Lung (tissue), 12 donors: ENCODE data around the gene CAST. TPM values are rescaled to one million over a fixed set of nuclear protein-coding genes. Genes with fewer than 3 reads are reported as not detected.

Source experiments
- ATAC-seq: fragments of 200-7000 bp; cut with Tn5 transposase; one replicate; pipeline ENCODE4 v1.9.1; 2020; ENCODE audit warnings: moderate number of reproducible peaks; ENCODE audit not compliant: insufficient read depth, low FRiP score
- DNase-seq, 3 donors: peaks; one replicate each; pipeline ENCODE4 v3.0.0-alpha.2; 2013 to 2017
- H3K27ac ChIP-seq, 2 donors: one replicate each; pipeline ENCODE4 v1.5.1; 2013; ENCODE audit warnings: mild to moderate bottlenecking in 2 of 2, moderate library complexity in 2 of 2, control low read depth in 1 of 2, inconsistent platforms in 1 of 2, low read depth in 1 of 2, low read length in 1 of 2
- H3K27me3 ChIP-seq, 3 donors: one replicate each; pipeline ENCODE4 v1.5.1; 2013; ENCODE audit warnings: low read length in 2 of 3; ENCODE audit not compliant: control insufficient read depth in 3 of 3, insufficient read depth in 3 of 3
- H3K36me3 ChIP-seq, 4 donors: one replicate each; pipeline ENCODE4 v1.5.1; 2013; ENCODE audit warnings: low read length in 4 of 4, mild to moderate bottlenecking in 1 of 4, moderate library complexity in 1 of 4; ENCODE audit not compliant: control insufficient read depth in 4 of 4, insufficient read depth in 4 of 4
- H3K4me1 ChIP-seq, 5 donors: one replicate each; pipeline ENCODE4 v1.5.1; 2013; ENCODE audit warnings: low read length in 5 of 5, mild to moderate bottlenecking in 2 of 5, moderate library complexity in 1 of 5; ENCODE audit not compliant: control insufficient read depth in 5 of 5, insufficient read depth in 5 of 5
- H3K4me3 ChIP-seq: one replicate; pipeline ENCODE4 v1.5.1; 2013; ENCODE audit warnings: mild to moderate bottlenecking, control low read depth, moderate library complexity
- H3K9ac ChIP-seq, 2 donors: one replicate each; pipeline ENCODE4 v1.5.1; 2013; ENCODE audit warnings: low read length in 2 of 2, control low read depth in 1 of 2; ENCODE audit not compliant: insufficient read depth in 1 of 2
- H3K9me3 ChIP-seq, 4 donors: one replicate each; pipeline ENCODE4 v1.5.1; 2013; ENCODE audit warnings: low read length in 3 of 4, mild to moderate bottlenecking in 1 of 4, moderate library complexity in 1 of 4; ENCODE audit not compliant: control insufficient read depth in 4 of 4, insufficient read depth in 3 of 4
- CTCF ChIP-seq: IDR thresholded peaks from 2 replicates; pipeline ENCODE4 v1.5.1; 2012; ENCODE audit warnings: mild to moderate bottlenecking; ENCODE audit errors: control extremely low read depth, extremely low read depth
- WGBS, 2 donors: extraction: QIAGEN DNeasy Blood & Tissue Kit; methylation state at CpG; one replicate each; pipeline ENCODE4 v1.1.7; 2013; 5-methylcytosine and 5-hydroxymethylcytosine counted together
- polyA plus RNA-seq, 2 donors: library from polyadenylated mRNA; stranded (reverse); fragments of 200-250 nt; gene quantifications; one replicate each; pipeline ENCODE4 v1.2.1, GENCODE V29; 2013
- total RNA-seq, 2 donors: library from RNA; depleted of rRNA in 1 of 2; stranded (reverse); fragments of >200 nt in 1 of 2; gene quantifications; one replicate each; pipeline ENCODE4 v1.2.1, GENCODE V29; 2014 to 2021
- donor health status: control.
- donor health status: control.
- donor health status: Bipolar disorder and iron deficiency.
- donor health status: healthy.
- donor health status: DM: yes; HTN: yes; CAD: no.

The CAST gene
- total and polyA plus RNA-seq, 4 donors = 84.8 to 279 (median 184) TPM

DNA sequence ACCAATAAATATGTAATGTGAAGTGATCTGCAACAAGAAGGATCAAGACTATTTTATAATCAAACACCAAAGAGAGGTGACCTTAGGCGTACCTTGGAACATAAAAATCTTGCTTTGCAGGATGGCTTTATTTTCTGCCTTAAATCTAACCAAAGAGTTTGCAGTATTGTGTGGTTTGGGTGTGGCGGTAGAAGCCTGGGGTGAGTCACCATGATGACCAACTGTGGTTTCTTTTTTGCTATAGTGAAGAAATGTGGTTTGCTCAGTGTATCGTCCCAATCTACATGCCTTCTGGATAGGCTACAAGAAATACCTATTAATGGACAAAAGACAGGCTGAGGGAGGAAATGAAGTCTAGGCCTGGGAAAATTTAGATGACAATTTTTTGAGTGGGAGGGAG is 5.1 kb upstream of the CAST start:
- Histone ChIP-seq H3K36me3 (no peaks in the 10 kb centered on the region), H3K27ac (no peak overlapping the region), H3K4me3 (no peak overlapping the region), H3K9me3 (no peaks in the 10 kb centered on the region), H3K9ac (no peak overlapping the region), H3K27me3 (no peaks in the 10 kb centered on the region), H3K4me1 (peaks cover 0 to 7% (median 0%) of the 10 kb centered on the region in 5 donors)
- 46 to 58% methylated on average over 3 of the region's 3 CpGs for WGBS, 2 donors
- ATAC-seq = no peak
- TF ChIP-seq CTCF = no peak
- no peak for DNase-seq

- 90 to 94% methylated on average over 1 of the region's 1 CpG for WGBS, 2 donors
- DNase-seq = no peak
- no peak overlapping the region for H3K27ac ChIP-seq
Observed at GRCh38 chr5:96658272-96658671, 3.9 kb upstream of the CAST start.

GRCh38 chr5:96659170-96659569 is 3.0 kb upstream of the CAST start:
- Histone ChIP-seq H3K4me1 (peaks cover 0 to 13% (median 4%) of the 10 kb centered on the region in 5 donors), H3K27ac (no peak overlapping the region), H3K36me3 (no peaks in the 10 kb centered on the region), H3K4me3 (no peak overlapping the region), H3K27me3 (no peaks in the 10 kb centered on the region), H3K9ac (no peak overlapping the region), H3K9me3 (no peaks in the 10 kb centered on the region)
- TF ChIP-seq CTCF = no peak
- DNase-seq = no peak
- no peak for ATAC-seq
- WGBS, 2 donors = 90 to 95% methylated on average over 4 of the region's 4 CpGs

More at GRCh38 chr5:96658272-96658671, 3.9 kb upstream of the CAST start:
- no peak for ATAC-seq
- no peaks in the 10 kb centered on the region for H3K27me3 ChIP-seq
- no peak for TF ChIP-seq CTCF
- H3K36me3 ChIP-seq = no peaks in the 10 kb centered on the region
- H3K4me1 ChIP-seq = peaks cover 0 to 9% (median 2%) of the 10 kb centered on the region in 5 donors
- H3K9ac ChIP-seq = no peak overlapping the region
- H3K9me3 ChIP-seq = no peaks in the 10 kb centered on the region
- no peak overlapping the region for H3K4me3 ChIP-seq
